HEK293 (cell line): ENCODE results near the gene RBMS1.

Experiments
- HOXC10 ChIP-seq: sonication (generic); formaldehyde crosslinking; IDR thresholded peaks from 2 replicates; pipeline ENCODE4 v1.8.1; 2023; ENCODE audit warnings: mild to moderate bottlenecking, missing genetic modification reagents
- ZNF140 ChIP-seq: fragments of 450-650 bp; formaldehyde crosslinking; IDR thresholded peaks from 2 replicates; pipeline ENCODE4 v1.5.1; 2016; ENCODE audit warnings: missing biosample characterization, missing genetic modification characterization
- ZNF174 ChIP-seq: fragments of 450-650 bp; formaldehyde crosslinking; IDR thresholded peaks from 2 replicates; pipeline ENCODE4 v1.5.0; 2017; ENCODE audit warnings: missing biosample characterization, mild to moderate bottlenecking, missing genetic modification characterization
- ZNF302 ChIP-seq: fragments of 450-650 bp; formaldehyde crosslinking; IDR thresholded peaks from 2 replicates; pipeline ENCODE4 v1.5.1; 2016; ENCODE audit warnings: missing biosample characterization, missing genetic modification characterization, low read depth
- ZNF660 ChIP-seq: fragments of 450-650 bp; IDR thresholded peaks from 2 replicates; pipeline ENCODE4 v1.5.1; 2018; ENCODE audit warnings: missing biosample characterization, mild to moderate bottlenecking, missing genetic modification characterization
- ZNF785 ChIP-seq: fragments of 450-650 bp; formaldehyde crosslinking; IDR thresholded peaks from 2 replicates; pipeline ENCODE4 v1.5.1; 2016; ENCODE audit warnings: missing biosample characterization, missing genetic modification characterization
- TF ChIP-seq, protein P1 (sequence below): fragments of 450-650 bp; formaldehyde crosslinking; IDR thresholded peaks from 2 replicates; pipeline ENCODE4 v1.5.1; 2016; ENCODE audit warnings: missing biosample characterization, missing genetic modification characterization, low read depth
- TF ChIP-seq, protein P2 (sequence below): fragments of 450-650 bp; formaldehyde crosslinking; conservative IDR thresholded peaks from 2 replicates; pipeline ENCODE4 v1.5.1; 2016; ENCODE audit warnings: low read depth, missing biosample characterization, missing genetic modification characterization
- TF ChIP-seq, protein P3 (sequence below): fragments of 450-650 bp; formaldehyde crosslinking; IDR thresholded peaks from 2 replicates; pipeline ENCODE4 v1.5.1; 2016; ENCODE audit warnings: missing biosample characterization, missing genetic modification characterization
- TF ChIP-seq, protein P4 (sequence below): fragments of 450-650 bp; formaldehyde crosslinking; IDR thresholded peaks from 2 replicates; pipeline ENCODE4 v1.5.1; 2016; ENCODE audit warnings: missing biosample characterization, missing genetic modification characterization

DNA sequence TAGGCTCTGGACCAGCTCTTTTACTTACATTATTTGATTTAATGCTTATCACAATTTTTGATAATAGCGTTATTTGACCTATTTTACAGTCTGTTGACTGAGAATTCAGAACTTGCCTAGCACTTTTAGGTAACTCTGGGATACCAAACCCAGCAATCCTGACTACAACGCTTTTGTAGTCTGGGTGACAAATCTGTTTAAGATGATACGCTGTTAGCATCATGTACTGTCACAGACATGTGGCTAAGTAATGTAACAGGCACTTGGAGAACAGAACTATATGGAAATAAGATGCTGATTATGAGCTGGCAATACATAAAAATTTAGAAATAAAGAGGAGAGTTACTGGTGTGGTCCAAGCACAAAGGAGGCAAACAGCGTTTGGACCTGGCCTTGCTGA lies 130.6 kb downstream of the RBMS1 start:
- TF ChIP-seq, protein P1, sequence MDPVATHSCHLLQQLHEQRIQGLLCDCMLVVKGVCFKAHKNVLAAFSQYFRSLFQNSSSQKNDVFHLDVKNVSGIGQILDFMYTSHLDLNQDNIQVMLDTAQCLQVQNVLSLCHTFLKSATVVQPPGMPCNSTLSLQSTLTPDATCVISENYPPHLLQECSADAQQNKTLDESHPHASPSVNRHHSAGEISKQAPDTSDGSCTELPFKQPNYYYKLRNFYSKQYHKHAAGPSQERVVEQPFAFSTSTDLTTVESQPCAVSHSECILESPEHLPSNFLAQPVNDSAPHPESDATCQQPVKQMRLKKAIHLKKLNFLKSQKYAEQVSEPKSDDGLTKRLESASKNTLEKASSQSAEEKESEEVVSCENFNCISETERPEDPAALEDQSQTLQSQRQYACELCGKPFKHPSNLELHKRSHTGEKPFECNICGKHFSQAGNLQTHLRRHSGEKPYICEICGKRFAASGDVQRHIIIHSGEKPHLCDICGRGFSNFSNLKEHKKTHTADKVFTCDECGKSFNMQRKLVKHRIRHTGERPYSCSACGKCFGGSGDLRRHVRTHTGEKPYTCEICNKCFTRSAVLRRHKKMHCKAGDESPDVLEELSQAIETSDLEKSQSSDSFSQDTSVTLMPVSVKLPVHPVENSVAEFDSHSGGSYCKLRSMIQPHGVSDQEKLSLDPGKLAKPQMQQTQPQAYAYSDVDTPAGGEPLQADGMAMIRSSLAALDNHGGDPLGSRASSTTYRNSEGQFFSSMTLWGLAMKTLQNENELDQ (tag by site-specific recombination), result no peak
- TF ChIP-seq ZNF140 (tag by site-specific recombination), result no peak
- TF ChIP-seq ZNF174 (tag by site-specific recombination), result no peak
- TF ChIP-seq, protein P2, sequence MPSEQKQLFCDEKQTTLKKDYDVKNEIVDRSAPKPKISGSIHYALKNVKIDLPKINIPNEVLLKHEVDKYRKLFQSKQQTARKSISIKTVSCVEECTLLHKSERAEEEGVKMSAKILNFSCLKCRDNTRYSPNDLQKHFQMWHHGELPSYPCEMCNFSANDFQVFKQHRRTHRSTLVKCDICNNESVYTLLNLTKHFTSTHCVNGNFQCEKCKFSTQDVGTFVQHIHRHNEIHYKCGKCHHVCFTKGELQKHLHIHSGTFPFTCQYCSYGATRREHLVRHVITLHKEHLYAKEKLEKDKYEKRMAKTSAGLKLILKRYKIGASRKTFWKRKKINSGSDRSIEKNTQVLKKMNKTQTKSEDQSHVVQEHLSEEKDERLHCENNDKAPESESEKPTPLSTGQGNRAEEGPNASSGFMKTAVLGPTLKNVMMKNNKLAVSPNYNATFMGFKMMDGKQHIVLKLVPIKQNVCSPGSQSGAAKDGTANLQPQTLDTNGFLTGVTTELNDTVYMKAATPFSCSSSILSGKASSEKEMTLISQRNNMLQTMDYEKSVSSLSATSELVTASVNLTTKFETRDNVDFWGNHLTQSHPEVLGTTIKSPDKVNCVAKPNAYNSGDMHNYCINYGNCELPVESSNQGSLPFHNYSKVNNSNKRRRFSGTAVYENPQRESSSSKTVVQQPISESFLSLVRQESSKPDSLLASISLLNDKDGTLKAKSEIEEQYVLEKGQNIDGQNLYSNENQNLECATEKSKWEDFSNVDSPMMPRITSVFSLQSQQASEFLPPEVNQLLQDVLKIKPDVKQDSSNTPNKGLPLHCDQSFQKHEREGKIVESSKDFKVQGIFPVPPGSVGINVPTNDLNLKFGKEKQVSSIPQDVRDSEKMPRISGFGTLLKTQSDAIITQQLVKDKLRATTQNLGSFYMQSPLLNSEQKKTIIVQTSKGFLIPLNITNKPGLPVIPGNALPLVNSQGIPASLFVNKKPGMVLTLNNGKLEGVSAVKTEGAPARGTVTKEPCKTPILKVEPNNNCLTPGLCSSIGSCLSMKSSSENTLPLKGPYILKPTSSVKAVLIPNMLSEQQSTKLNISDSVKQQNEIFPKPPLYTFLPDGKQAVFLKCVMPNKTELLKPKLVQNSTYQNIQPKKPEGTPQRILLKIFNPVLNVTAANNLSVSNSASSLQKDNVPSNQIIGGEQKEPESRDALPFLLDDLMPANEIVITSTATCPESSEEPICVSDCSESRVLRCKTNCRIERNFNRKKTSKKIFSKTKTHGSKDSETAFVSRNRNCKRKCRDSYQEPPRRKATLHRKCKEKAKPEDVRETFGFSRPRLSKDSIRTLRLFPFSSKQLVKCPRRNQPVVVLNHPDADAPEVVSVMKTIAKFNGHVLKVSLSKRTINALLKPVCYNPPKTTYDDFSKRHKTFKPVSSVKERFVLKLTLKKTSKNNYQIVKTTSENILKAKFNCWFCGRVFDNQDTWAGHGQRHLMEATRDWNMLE, result no peak
- TF ChIP-seq, protein P3, sequence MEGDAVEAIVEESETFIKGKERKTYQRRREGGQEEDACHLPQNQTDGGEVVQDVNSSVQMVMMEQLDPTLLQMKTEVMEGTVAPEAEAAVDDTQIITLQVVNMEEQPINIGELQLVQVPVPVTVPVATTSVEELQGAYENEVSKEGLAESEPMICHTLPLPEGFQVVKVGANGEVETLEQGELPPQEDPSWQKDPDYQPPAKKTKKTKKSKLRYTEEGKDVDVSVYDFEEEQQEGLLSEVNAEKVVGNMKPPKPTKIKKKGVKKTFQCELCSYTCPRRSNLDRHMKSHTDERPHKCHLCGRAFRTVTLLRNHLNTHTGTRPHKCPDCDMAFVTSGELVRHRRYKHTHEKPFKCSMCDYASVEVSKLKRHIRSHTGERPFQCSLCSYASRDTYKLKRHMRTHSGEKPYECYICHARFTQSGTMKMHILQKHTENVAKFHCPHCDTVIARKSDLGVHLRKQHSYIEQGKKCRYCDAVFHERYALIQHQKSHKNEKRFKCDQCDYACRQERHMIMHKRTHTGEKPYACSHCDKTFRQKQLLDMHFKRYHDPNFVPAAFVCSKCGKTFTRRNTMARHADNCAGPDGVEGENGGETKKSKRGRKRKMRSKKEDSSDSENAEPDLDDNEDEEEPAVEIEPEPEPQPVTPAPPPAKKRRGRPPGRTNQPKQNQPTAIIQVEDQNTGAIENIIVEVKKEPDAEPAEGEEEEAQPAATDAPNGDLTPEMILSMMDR (tag by site-specific recombination), result no peak
- no peak for TF ChIP-seq HOXC10 (CRISPR knock-in tag)
- no peak for TF ChIP-seq ZNF660 (tag by site-specific recombination)
- TF ChIP-seq ZNF785 (tag by site-specific recombination), result no peak
- TF ChIP-seq, protein P4, sequence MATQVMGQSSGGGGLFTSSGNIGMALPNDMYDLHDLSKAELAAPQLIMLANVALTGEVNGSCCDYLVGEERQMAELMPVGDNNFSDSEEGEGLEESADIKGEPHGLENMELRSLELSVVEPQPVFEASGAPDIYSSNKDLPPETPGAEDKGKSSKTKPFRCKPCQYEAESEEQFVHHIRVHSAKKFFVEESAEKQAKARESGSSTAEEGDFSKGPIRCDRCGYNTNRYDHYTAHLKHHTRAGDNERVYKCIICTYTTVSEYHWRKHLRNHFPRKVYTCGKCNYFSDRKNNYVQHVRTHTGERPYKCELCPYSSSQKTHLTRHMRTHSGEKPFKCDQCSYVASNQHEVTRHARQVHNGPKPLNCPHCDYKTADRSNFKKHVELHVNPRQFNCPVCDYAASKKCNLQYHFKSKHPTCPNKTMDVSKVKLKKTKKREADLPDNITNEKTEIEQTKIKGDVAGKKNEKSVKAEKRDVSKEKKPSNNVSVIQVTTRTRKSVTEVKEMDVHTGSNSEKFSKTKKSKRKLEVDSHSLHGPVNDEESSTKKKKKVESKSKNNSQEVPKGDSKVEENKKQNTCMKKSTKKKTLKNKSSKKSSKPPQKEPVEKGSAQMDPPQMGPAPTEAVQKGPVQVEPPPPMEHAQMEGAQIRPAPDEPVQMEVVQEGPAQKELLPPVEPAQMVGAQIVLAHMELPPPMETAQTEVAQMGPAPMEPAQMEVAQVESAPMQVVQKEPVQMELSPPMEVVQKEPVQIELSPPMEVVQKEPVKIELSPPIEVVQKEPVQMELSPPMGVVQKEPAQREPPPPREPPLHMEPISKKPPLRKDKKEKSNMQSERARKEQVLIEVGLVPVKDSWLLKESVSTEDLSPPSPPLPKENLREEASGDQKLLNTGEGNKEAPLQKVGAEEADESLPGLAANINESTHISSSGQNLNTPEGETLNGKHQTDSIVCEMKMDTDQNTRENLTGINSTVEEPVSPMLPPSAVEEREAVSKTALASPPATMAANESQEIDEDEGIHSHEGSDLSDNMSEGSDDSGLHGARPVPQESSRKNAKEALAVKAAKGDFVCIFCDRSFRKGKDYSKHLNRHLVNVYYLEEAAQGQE (tag by site-specific recombination), result no peak
- TF ChIP-seq ZNF302 (tag by site-specific recombination), result no peak
